HG03108 (cell line): Measurements from ENCODE around the gene TCEAL6.
"Not testable (repeated sequence)": the region's sequence is repeated elsewhere in the genome, so short reads cannot be mapped to it uniquely, and the experiment has no call there.

ENCODE experiments used
- ATAC-seq: cut with Tn5 transposase; IDR thresholded peaks from one replicate; pipeline ENCODE4 v1.9.1; 2021; ENCODE audit warnings: moderate library complexity; ENCODE audit not compliant: unreplicated experiment

Gene TCEAL6

GRCh38 chrX:102142274-102142673 lies at the start of gene TCEAL6:
Gene TCEAL6 (minus strand): TSS chrX:102142481.
- not testable (repeated sequence) for ATAC-seq

- no peak for ATAC-seq
Observed at GRCh38 chrX:102185967-102186720, 43.9 kb upstream of the TCEAL6 start.

- peak; percentile 94 for ATAC-seq
Observed at GRCh38 chrX:102155806-102156179, 13.5 kb upstream of the TCEAL6 start, which contains the start of gene BEX5. Gene BEX5 (minus strand): TSS chrX:102155977. CDS start chrX:102154265, 1,712 bp downstream.

DNA sequence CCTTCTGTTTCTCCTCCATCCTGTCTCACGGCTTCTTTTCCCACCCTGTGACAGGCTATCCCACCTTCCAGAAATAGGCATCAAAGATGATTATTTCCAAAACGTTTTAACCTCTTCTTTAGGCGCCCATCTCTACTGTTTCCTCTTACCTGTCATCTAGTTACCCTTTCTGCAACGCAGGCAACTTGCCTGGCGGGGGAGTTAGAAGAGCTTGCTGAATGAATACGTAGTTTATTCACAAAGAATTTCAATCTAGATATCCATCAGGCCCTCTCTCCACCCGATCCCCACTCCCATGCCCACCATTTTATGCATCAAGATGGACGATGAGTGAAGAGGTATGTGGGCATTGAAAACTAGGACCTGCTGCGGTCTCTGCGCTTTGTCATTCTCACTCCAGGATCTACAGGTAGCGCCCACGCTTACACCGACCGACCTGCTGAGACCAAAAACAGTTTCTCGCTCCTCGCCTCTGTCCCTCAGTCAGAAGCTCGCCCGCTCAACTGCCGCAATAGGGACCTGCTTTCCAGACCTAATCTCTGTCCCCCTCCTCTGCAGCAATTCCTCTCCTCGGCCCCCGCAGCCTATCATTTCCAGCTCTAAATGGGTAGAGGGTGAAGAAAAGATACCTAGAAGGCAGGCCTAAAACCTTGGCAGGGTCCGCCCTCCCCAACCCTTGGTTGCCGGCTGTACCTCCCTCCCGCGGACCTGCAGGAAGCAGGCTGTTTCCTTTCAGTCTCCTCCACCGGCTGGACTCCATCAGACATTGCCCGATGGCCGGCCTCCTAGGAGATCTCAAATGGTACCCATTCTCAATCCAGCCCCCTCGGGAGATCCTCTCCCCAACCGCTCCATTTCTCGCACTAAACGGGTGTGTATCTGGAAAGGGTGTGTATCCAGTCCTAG lies 12.9 kb upstream of the TCEAL6 start:
- peak; percentile 11 for ATAC-seq

DNA sequence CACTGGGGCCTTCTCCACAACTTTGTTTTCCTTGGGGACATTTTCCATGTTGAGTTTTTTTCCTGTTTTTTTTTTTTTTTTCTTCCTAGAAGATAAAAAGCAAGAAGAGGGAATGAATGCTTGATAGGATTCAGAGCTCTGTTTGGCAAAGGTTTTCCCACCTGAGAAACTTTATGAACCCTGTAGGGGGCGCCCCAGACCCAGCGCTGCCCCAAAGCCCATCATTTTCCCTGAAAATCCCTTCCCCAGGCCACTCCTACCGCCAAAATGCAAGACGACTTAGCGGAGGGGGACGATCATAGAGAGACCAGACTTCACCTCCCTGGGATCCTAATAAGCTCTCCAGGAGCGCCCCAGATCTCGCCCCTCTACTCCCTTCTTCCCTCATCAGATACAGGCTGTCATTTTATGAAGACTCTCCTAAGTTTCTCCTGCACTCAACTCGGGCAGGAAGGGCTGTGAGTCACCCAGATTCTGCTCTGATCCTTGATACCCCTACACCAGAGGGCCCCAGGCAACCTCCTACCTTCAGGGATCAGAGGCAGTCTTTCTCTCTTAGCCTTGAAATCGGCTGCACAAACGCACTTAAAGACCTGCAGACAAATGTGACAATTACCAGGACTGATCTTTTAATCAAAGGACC lies 12.1 kb upstream of the TCEAL6 start:
- ATAC-seq = no peak

DNA sequence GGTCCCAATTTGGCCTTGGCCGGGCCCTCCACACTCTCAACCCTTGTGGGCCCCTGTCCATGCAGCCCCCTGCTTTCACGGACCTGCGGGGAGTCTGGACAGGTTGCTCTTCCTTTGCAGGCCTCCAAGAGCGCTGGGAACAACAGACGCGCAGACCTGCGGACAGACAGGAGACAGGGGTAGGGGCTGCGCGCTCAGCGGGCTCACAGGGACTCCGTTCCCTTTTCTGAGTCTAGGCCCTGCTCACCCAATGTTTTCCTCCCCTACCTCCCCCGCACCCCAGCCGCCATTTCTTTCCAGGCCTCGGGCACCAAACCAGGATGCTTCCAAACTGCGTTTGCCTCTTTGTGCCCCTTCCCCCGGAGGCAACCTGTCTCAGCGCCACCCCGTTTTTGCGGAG lies 650 bp downstream of the TCEAL6 start:
- ATAC-seq = not testable (repeated sequence)

GRCh38 chrX:102140876-102141275 lies 1.4 kb downstream of the TCEAL6 start:
- ATAC-seq = not testable (repeated sequence)

GRCh38 chrX:102138064-102138463 lies 4.2 kb downstream of the TCEAL6 start:
- ATAC-seq = no peak

DNA sequence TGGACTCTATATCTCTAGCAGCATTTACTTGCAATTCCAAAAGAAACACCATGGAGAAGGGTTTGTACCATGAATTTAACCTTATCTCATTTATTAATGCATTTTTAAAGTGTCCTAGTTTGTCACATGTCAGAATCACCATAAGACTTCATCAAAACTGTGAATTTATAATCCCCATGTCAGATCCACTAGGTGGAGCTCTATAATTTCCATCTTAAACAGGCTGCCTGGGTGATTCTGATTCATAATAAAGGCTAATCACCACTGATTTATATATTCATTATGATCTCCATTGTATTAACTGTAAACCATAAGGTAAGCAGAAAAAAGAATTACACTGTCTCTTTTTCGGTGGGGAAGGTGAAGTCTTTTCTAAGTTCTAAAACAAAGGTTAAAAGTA lies 12.8 kb downstream of the TCEAL6 start:
- ATAC-seq = no peak

GRCh38 chrX:102126863-102127262 lies 15.4 kb downstream of the TCEAL6 start:
- no peak for ATAC-seq

- not testable (repeated sequence) for ATAC-seq
Observed at GRCh38 chrX:102126080-102126818, 16.0 kb downstream of the TCEAL6 start.

GRCh38 chrX:102125436-102125835 lies 16.8 kb downstream of the TCEAL6 start, which contains the start of gene TCEAL2:
Gene TCEAL2 (plus strand): TSS chrX:102125679. CDS start chrX:102126831, 1,152 bp downstream.
- not testable (repeated sequence) for ATAC-seq

GRCh38 chrX:102125014-102125413 lies 17.3 kb downstream of the TCEAL6 start:
- ATAC-seq = not testable (repeated sequence)

DNA sequence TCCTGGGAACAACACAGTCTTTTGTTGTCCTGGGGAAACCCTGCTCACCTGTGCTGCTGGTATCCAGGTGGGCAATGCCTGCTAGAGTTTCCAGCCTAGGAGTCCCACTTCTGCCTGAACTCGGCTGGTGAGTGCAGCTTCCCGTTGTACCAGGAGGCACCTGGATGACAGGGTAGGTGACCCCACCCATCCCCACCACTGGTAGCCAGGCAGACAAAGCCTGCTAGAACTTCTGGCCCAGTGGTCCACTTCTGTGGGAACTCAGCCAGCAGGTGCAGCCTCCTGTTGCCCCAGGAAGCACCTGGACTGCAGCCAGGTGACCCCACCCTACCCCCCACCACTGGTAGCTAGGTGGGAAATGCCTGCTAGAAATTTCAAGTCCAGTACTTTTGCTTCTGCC lies 26.5 kb downstream of the TCEAL6 start:
- ATAC-seq = no peak

DNA sequence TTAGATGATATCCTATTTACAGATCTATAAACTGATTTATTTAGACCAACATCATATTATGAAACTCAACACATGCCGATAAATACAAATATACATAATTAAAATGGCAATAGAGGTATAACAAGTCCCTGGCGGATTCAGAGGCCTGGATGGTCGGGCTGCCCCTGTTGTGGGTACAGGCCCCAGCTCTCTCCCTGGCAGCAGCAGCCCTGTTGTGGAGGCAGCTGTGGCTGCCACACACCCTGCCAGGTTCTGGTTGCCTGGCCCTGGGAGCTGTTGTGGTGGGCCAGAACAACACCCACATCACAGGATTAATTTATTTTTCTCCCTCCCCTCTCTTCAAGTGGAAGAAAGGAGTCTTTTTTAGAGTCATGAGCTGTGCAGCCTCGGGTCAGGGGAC lies 28.9 kb downstream of the TCEAL6 start:
- ATAC-seq = no peak
